ENCODE measurements around the gene USP16. TPM values are rescaled to one million over a fixed set of nuclear protein-coding genes. Genes with fewer than 3 reads are reported as not detected.
"Not testable (repeated sequence)": the region's sequence is repeated elsewhere in the genome, so short reads cannot be mapped to it uniquely, and the experiment has no call there.

The USP16 gene
- total and polyA plus RNA-seq, 2 donors (not counting 1 experiment from before 2014, with no cell fraction given): 13.1 to 54.7 TPM

DNA sequence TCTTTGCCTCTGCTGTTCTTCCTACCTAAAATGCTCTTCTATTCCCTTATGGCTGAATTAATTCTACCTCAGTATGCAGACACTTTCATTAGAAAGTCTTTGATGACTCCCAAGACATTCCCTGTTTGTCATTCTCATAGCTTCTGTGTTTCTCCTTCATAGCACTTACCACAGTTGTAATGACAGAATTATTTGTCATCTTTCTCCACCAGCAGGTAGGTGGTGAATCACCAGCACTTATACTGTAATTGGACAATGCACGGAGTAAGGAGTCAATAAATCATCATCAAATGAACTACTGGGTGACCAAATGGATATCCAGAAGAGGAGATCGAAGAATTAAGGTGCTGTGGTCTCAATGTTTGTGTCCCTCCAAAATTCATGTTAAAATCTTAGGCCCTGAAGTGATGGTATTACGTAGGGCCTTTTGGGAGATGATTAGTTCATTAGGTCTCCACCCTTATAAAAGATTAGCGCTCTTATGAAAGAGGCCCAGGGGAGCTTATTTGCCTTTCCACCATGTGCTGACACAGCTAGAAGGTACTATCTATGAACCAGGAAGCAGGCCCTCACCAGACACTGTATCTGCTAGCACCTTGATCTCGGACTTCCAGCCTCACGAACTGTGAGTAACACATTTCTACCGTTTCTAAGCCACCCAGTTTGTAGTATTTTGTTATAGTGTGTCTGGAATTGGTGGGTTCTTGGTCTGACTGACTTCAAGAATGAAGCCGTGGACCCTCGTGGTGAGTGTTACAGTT is 51.4 kb downstream of the USP16 start:
- H2AFZ ChIP-seq (ENCODE audit: insufficient read depth, low read depth, low read length, poor library complexity, severe bottlenecking): peak overlapping the region; percentile 76
- CTCF ChIA-PET: interaction anchor here (0.5 to 2.1 kb wide), 5 partner anchors 12 to 296 kb away, joined by 4 to 6 read pairs (median 4); partner anchors contain the start of gene BACH1
- ATAC-seq (ENCODE audit: low read depth) (no peak), DNase-seq (no peak)
- no peaks in the 10 kb centered on the region for H3K36me3 ChIP-seq (replicated peaks in 1 of 2; ENCODE audit: control extremely low read depth in 1 of 2, control insufficient read depth in 1 of 2, extremely low read depth in 1 of 2, insufficient read depth in 2 of 2, low read length in 1 of 2)
- H3K79me2 ChIP-seq (ENCODE audit: control insufficient read depth, insufficient read depth, low read length): peaks cover 26% of the 10 kb centered on the region
- peaks cover 48 to 57% of the 10 kb centered on the region in 2 donors for H3K4me1 ChIP-seq (ENCODE audit: control insufficient read depth in 2 of 2, insufficient read depth in 2 of 2, low read length in 2 of 2)
- intact Hi-C loops (cut with micrococcal nuclease): no loop called here
- 78% methylated on average over 5 of the region's 9 CpGs for WGBS (ENCODE audit: insufficient coverage)
- Mint-ChIP-seq H3K4me3 (peak overlapping the region; percentile 91), H3K9me3 (ENCODE audit: insufficient read depth) (peaks cover 2% of the 10 kb centered on the region), H3K27ac (peak overlapping the region; percentile 97), H3K27me3 (no peaks in the 10 kb centered on the region), H3K4me1 (peaks cover 73% of the 10 kb centered on the region)
- peak overlapping the region; percentile 47 for H3K4me2 ChIP-seq (replicated peaks; ENCODE audit: low read depth, low read length, poor library complexity, severe bottlenecking)
- H3K27me3 ChIP-seq (replicated peaks in 1 of 4; ENCODE audit: control extremely low read depth in 1 of 4, control insufficient read depth in 3 of 4, insufficient read depth in 4 of 4, low read length in 3 of 4): no peaks in the 10 kb centered on the region
- peak overlapping the region; percentile 56 to 80 for H3K27ac ChIP-seq (ENCODE audit: low read length in 2 of 2)
- POLR2A ChIA-PET: interaction anchor here (0.6 to 1.1 kb wide), 2 partner anchors 11 to 225 kb away, joined by 5 to 6 read pairs; no protein-coding TSS in a partner anchor
- peak overlapping the region in 3 of 5 experiments; percentile 19 to 41 (median 38) for H3K4me3 ChIP-seq (ENCODE audit: control extremely low read depth in 1 of 5, extremely low read depth in 1 of 5, insufficient read depth in 1 of 5, low read depth in 2 of 5, low read length in 4 of 5)
- H3K9me3 ChIP-seq (ENCODE audit: control extremely low read depth in 1 of 3, control insufficient read depth in 2 of 3, insufficient read depth in 1 of 3, low read length in 2 of 3): peaks cover 0 to 8% (median 0%) of the 10 kb centered on the region in 3 donors
- H4K20me1 ChIP-seq (ENCODE audit: control insufficient read depth, insufficient read depth, low read length, poor library complexity, severe bottlenecking): peaks cover 23% of the 10 kb centered on the region
- peak overlapping the region; percentile 30 for H3K9ac ChIP-seq (ENCODE audit: low read length)
- TF ChIP-seq CTCF (IDR thresholded peaks at IDR 0.05): no peak
- no peak for TF ChIP-seq EZH2 (IDR thresholded peaks at IDR 0.05; ENCODE audit: borderline replicate concordance, insufficient read depth, low read depth, low read length, poor library complexity, severe bottlenecking)

DNA sequence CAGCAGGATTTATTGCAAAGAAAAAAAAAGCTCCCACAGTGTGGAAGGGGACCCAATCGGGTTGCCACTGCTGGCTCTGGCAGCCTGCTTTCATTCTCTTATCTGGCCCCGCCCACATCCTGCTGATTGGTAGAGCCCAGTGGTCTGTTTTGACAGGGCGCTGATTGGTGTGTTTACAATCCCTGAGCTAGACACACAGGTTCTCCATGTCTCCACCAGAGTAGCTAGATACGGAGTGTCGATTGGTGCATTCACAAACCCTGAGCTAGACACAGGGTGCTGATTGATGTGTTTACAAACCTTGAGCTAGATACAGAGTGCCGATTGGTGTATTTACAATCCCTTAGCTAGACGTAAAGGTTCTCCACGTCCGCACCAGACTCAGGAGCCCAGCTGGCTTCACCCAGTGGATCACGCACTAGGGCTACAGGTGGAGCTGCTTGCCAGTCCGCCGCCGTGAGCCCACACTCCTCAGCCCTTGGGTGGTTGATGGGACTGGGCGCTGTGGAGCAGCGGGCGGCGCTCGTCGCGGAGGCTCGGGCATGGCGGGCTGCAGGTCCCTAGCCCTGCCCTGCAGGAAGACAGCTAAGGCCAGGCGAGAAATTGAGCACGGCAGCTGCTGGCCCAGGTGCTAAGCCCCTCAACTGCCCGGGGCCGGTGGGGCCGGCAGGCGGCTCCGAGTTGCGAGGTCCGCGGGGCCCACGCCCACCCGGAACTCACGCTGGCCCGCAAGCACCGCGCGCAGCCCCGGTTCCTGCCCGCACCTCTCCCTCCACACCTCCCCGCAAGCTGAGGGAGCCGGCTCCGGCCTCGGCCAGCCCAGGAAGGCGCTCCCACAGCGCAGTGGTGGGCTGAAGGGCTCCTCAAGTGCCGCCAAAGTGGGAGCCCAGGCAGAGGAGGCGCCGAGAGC is 52.5 kb downstream of the USP16 start:
- DNase-seq: peak; percentile 75
- not testable (repeated sequence) for H3K27me3 ChIP-seq (replicated peaks in 1 of 4; ENCODE audit: control extremely low read depth in 1 of 4, control insufficient read depth in 3 of 4, insufficient read depth in 4 of 4, low read length in 3 of 4); H3K9me3 Mint-ChIP-seq (ENCODE audit: insufficient read depth); H3K27me3 Mint-ChIP-seq; H3K36me3 ChIP-seq (replicated peaks in 1 of 2; ENCODE audit: control extremely low read depth in 1 of 2, control insufficient read depth in 1 of 2, extremely low read depth in 1 of 2, insufficient read depth in 2 of 2, low read length in 1 of 2); H3K9me3 ChIP-seq (ENCODE audit: control extremely low read depth in 1 of 3, control insufficient read depth in 2 of 3, insufficient read depth in 1 of 3, low read length in 2 of 3)
- Histone ChIP-seq H3K79me2 (ENCODE audit: control insufficient read depth, insufficient read depth, low read length) (peaks cover 15% of the 10 kb centered on the region), H3K4me2 (replicated peaks; ENCODE audit: low read depth, low read length, poor library complexity, severe bottlenecking) (peak overlapping the region; percentile 70), H4K20me1 (ENCODE audit: control insufficient read depth, insufficient read depth, low read length, poor library complexity, severe bottlenecking) (peaks cover 12% of the 10 kb centered on the region), H3K27ac (ENCODE audit: low read length in 2 of 2) (peak overlapping the region; percentile 78 to 80), H3K9ac (ENCODE audit: low read length) (peak overlapping the region; percentile 69), H2AFZ (ENCODE audit: insufficient read depth, low read depth, low read length, poor library complexity, severe bottlenecking) (peak overlapping the region; percentile 76), H3K4me1 (ENCODE audit: control insufficient read depth in 2 of 2, insufficient read depth in 2 of 2, low read length in 2 of 2) (peaks cover 37 to 46% of the 10 kb centered on the region in 2 donors), H3K4me3 (ENCODE audit: control extremely low read depth in 1 of 5, extremely low read depth in 1 of 5, insufficient read depth in 1 of 5, low read depth in 2 of 5, low read length in 4 of 5) (peak overlapping the region; percentile 50 to 68 (median 66))
- ChIA-PET POLR2A (interaction anchor here (0.8 to 1.3 kb wide), 4 partner anchors 53 to 224 kb away, joined by 3 to 5 read pairs (median 4); partner anchors contain the start of genes LTN1 and USP16), CTCF (interaction anchor here (0.5 to 1.5 kb wide), 7 partner anchors 11 to 774 kb away, joined by 3 to 5 read pairs (median 4); partner anchors contain the start of gene BACH1)
- peak overlapping the region; percentile 93 for H3K4me3 Mint-ChIP-seq
- peak overlapping the region; percentile 97 for H3K27ac Mint-ChIP-seq
- peaks cover 66% of the 10 kb centered on the region for H3K4me1 Mint-ChIP-seq
- 31% methylated on average over 43 of the region's 50 CpGs for WGBS (ENCODE audit: insufficient coverage)
- intact Hi-C loops (cut with micrococcal nuclease): loop anchor here (1.0 kb wide), 2 partner anchors 119 to 223 kb away; no protein-coding TSS in a partner anchor
- peak; percentile 2 for ATAC-seq (ENCODE audit: low read depth)
